ENCODE measurements around the gene CRX. TPM values are rescaled to one million over a fixed set of nuclear protein-coding genes. Genes with fewer than 3 reads are reported as not detected.
"Not testable (repeated sequence)": the region's sequence is repeated elsewhere in the genome, so short reads cannot be mapped to it uniquely, and the experiment has no call there.

CRX gene
- total RNA-seq, 4 donors from 2014 or later = not detected

- WGBS, 2 donors (ENCODE audit: low coverage in 1 of 2) = 73 to 86% methylated on average over 1 to 4 of the region's 4 CpGs
- no peak overlapping the region for H3K27ac ChIP-seq
- H3K27me3 ChIP-seq = no peaks in the 10 kb centered on the region
- H3K36me3 ChIP-seq = no peaks in the 10 kb centered on the region
- ATAC-seq = no peak
- H3K4me1 ChIP-seq = no peaks in the 10 kb centered on the region
- no peaks in the 10 kb centered on the region for H3K9me3 ChIP-seq
- no peak for TF ChIP-seq POLR2A (IDR thresholded peaks at IDR 0.05)
- no peak for TF ChIP-seq EP300 (IDR thresholded peaks at IDR 0.05)
- TF ChIP-seq CTCF (IDR thresholded peaks at IDR 0.05) = no peak
- no peak overlapping the region for H3K4me3 ChIP-seq
Measured at GRCh38 chr19:47798904-47799266, 22.9 kb upstream of the CRX start.

GRCh38 chr19:47801270-47801669 is 20.5 kb upstream of the CRX start:
- H3K9me3 ChIP-seq = no peaks in the 10 kb centered on the region
- 88 to 90% methylated on average over 1 to 2 of the region's 4 CpGs for WGBS, 2 donors (ENCODE audit: low coverage in 1 of 2)
- no peak for ATAC-seq
- no peaks in the 10 kb centered on the region for H3K27me3 ChIP-seq
- no peak for TF ChIP-seq POLR2AphosphoS5 (IDR thresholded peaks at IDR 0.05)
- TF ChIP-seq EP300 (IDR thresholded peaks at IDR 0.05) = no peak
- no peak for TF ChIP-seq CTCF (IDR thresholded peaks at IDR 0.05)
- no peak for TF ChIP-seq POLR2A (IDR thresholded peaks at IDR 0.05)
- no peaks in the 10 kb centered on the region for H3K36me3 ChIP-seq
- H3K27ac ChIP-seq = no peak overlapping the region
- H3K4me1 ChIP-seq = no peaks in the 10 kb centered on the region
- H3K4me3 ChIP-seq = no peak overlapping the region

GRCh38 chr19:47802521-47803043 is 19.2 kb upstream of the CRX start:
- no peaks in the 10 kb centered on the region for H3K4me1 ChIP-seq
- TF ChIP-seq CTCF (IDR thresholded peaks at IDR 0.05) (no peak), EP300 (IDR thresholded peaks at IDR 0.05) (no peak), POLR2A (IDR thresholded peaks at IDR 0.05) (no peak), POLR2AphosphoS5 (IDR thresholded peaks at IDR 0.05) (no peak)
- H3K27ac ChIP-seq = no peak overlapping the region
- no peaks in the 10 kb centered on the region for H3K36me3 ChIP-seq
- no peak for ATAC-seq
- H3K27me3 ChIP-seq = no peaks in the 10 kb centered on the region
- no peaks in the 10 kb centered on the region for H3K9me3 ChIP-seq
- H3K4me3 ChIP-seq = no peak overlapping the region
- 100% methylated on average over 2 of the region's 25 CpGs; no CpG with 5 or more reads in 1 of the 2 donors for WGBS, 2 donors (ENCODE audit: low coverage in 1 of 2)

GRCh38 chr19:47803148-47803547 is 18.6 kb upstream of the CRX start:
- H3K36me3 ChIP-seq, H3K4me1 ChIP-seq, ATAC-seq, H3K27ac ChIP-seq, H3K9me3 ChIP-seq, H3K4me3 ChIP-seq, H3K27me3 ChIP-seq: not testable (repeated sequence)
- no CpG with 5 or more reads among the region's 21 CpGs for WGBS, 2 donors (ENCODE audit: low coverage in 1 of 2)

- not testable (repeated sequence) for H3K36me3 ChIP-seq, H3K4me3 ChIP-seq, H3K27me3 ChIP-seq, ATAC-seq, H3K4me1 ChIP-seq, H3K27ac ChIP-seq, H3K9me3 ChIP-seq
- no CpG with 5 or more reads among the region's 12 CpGs for WGBS, 2 donors (ENCODE audit: low coverage in 1 of 2)
Measured at GRCh38 chr19:47803671-47804070, 18.1 kb upstream of the CRX start.

- H3K36me3 ChIP-seq, H3K4me1 ChIP-seq, H3K27ac ChIP-seq, ATAC-seq, H3K9me3 ChIP-seq, H3K27me3 ChIP-seq, H3K4me3 ChIP-seq: not testable (repeated sequence)
- 80% methylated on average over 1 of the region's 5 CpGs; no CpG with 5 or more reads in 1 of the 2 donors for WGBS, 2 donors (ENCODE audit: low coverage in 1 of 2)
Measured at GRCh38 chr19:47804451-47804850, 17.3 kb upstream of the CRX start, which contains the start of gene TPRX1. TPRX1 (minus strand) TSS chr19:47804551; CDS start chr19:47804539, 12 bp downstream.

GRCh38 chr19:47805313-47805712 is 16.4 kb upstream of the CRX start:
- no peak for ATAC-seq
- Histone ChIP-seq H3K4me3 (no peak overlapping the region), H3K27me3 (no peaks in the 10 kb centered on the region), H3K4me1 (no peaks in the 10 kb centered on the region), H3K27ac (no peak overlapping the region), H3K9me3 (no peaks in the 10 kb centered on the region), H3K36me3 (no peaks in the 10 kb centered on the region)
- TF ChIP-seq POLR2A (IDR thresholded peaks at IDR 0.05) (no peak), POLR2AphosphoS5 (IDR thresholded peaks at IDR 0.05) (no peak), EP300 (IDR thresholded peaks at IDR 0.05) (no peak), CTCF (IDR thresholded peaks at IDR 0.05) (no peak)
- 71 to 82% methylated on average over 7 to 8 of the region's 10 CpGs for WGBS, 2 donors (ENCODE audit: low coverage in 1 of 2)
